Smooth muscle cell (in vitro differentiated cells): ENCODE results near the gene CHRM3. TPM values are rescaled to one million over a fixed set of nuclear protein-coding genes. Genes with fewer than 3 reads are reported as not detected.

Source experiments
- DNase-seq: peaks from one replicate; lab custom pipeline; 2025; ENCODE audit not compliant: unreplicated experiment; lab: John Stamatoyannopoulos, UW
- H2AFZ ChIP-seq: fragments of 200-600 bp; sonication (generic); 2 replicates; pipeline ENCODE4 v1.6.0; 2016; ENCODE audit warnings: antibody characterized with exemption, low read depth, mild to moderate bottlenecking
- H3F3A ChIP-seq: fragments of 200-600 bp; sonication (generic); 2 replicates; pipeline ENCODE4 v1.6.0; 2017; ENCODE audit warnings: antibody characterized with exemption, low read depth
- H3K27ac ChIP-seq: fragments of 200-600 bp; sonication (generic); 2 replicates; pipeline ENCODE4 v1.5.1; 2016; ENCODE audit warnings: low read depth, mild to moderate bottlenecking
- H3K27me3 ChIP-seq: fragments of 200-600 bp; sonication (generic); 2 replicates; pipeline ENCODE4 v1.6.1; 2016; ENCODE audit warnings: low read depth, mild to moderate bottlenecking
- H3K36me3 ChIP-seq: fragments of 200-600 bp; sonication (generic); 2 replicates; pipeline ENCODE4 v1.5.1; 2016; ENCODE audit warnings: low read depth
- H3K4me1 ChIP-seq: fragments of 200-600 bp; sonication (generic); 2 replicates; pipeline ENCODE4 v1.5.1; 2016; ENCODE audit warnings: low read depth
- H3K4me2 ChIP-seq: fragments of 200-600 bp; sonication (generic); 2 replicates; pipeline ENCODE4 v1.6.0; 2016; ENCODE audit warnings: mild to moderate bottlenecking
- H3K4me3 ChIP-seq: fragments of 200-600 bp; sonication (generic); 2 replicates; pipeline ENCODE4 v1.5.1; 2016; ENCODE audit warnings: mild to moderate bottlenecking
- H3K79me2 ChIP-seq: fragments of 200-600 bp; sonication (generic); 2 replicates; pipeline ENCODE4 v1.6.0; 2016; ENCODE audit warnings: low read depth, mild to moderate bottlenecking
- H3K9ac ChIP-seq: fragments of 200-600 bp; sonication (generic); 2 replicates; pipeline ENCODE4 v1.6.0; 2016; ENCODE audit warnings: low read depth
- H3K9me3 ChIP-seq: fragments of 200-600 bp; sonication (generic); replicated peaks from 2 replicates; pipeline ENCODE4 v1.5.1; 2016; ENCODE audit warnings: low read depth
- H4K20me1 ChIP-seq: fragments of 200-600 bp; sonication (generic); 2 replicates; pipeline ENCODE4 v1.6.0; 2016; ENCODE audit warnings: low read depth
- WGBS: methylation state at CpG from one replicate; pipeline ENCODE4 v1.1.7; 2016; ENCODE audit warnings: low lambda C conversion rate; 5-methylcytosine and 5-hydroxymethylcytosine counted together
- polyA plus RNA-seq: library from polyadenylated mRNA; unstranded; fragments of >200 nt; fragmentation: Nextera tagmentation; extraction: Ambion mirVana; gene quantifications from 2 replicates; pipeline ENCODE4 v1.2.1, GENCODE V29; 2016
- total RNA-seq: library from RNA; depleted of rRNA; stranded (reverse); fragments of >200 nt; gene quantifications from 2 replicates; pipeline ENCODE4 v1.2.3, GENCODE V29; 2014
- TF ChIP-seq, protein P1 (sequence below): fragments of 200-600 bp; sonication (generic); IDR thresholded peaks from 2 replicates; pipeline ENCODE4 v1.5.1; 2017; ENCODE audit warnings: borderline replicate concordance, mild to moderate bottlenecking, antibody characterized with exemption; ENCODE audit not compliant: insufficient read depth, poor library complexity, severe bottlenecking

The CHRM3 gene
- total and polyA plus RNA-seq, 2 experiments from 2014 or later: 2.4 to 20.3 TPM

DNA sequence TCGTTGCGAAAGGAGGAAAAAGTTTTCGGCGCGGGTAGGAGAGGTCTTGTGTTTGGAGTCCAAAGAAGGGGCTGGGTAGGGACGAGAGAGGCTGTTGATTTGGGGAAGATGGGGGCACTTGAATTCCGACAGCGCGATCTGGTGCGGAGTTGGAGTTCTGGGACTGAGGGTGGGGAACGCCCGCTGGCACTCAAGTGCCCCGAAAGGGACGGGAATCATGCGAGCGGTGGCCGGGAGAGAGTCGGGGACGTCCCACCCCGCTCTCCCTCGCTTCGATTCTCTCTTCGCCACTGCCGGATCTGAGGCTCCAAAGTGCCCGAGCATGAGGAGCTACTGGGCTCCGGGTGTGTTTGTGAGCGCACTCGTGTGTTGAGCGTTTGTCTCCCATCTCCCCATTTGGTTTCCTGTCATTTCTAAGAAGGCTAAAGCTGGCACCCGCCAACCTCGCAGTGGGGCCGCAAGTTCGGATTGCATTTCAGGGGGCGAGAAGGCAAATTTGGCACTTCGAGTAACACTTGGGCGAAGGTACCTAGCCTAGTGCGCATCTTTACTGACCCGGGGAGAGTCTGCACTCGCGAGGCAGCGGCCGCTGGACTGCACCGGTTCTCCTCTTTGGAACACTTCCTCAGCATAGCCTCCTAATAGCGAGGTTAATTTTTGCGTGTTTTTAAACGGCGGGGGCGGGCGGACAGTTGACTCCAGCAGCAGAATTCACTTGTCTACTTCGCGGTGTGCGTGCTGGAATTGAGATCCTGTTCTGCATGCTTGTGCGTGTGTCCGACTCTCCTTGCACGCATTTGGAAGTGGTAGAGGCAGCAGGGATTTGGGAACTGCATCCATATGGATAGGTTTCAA, 1.2 kb downstream of the CHRM3 start:
- Histone ChIP-seq H3K4me3 (peak overlapping the region; percentile 63), H3K27me3 (peaks cover 74% of the 10 kb centered on the region), H3K27ac (no peak overlapping the region), H3K4me2 (peak overlapping the region; percentile 97), H3K36me3 (no peaks in the 10 kb centered on the region), H4K20me1 (no peaks in the 10 kb centered on the region), H3K9me3 (no peaks in the 10 kb centered on the region), H3K79me2 (no peaks in the 10 kb centered on the region), H3F3A (no peaks in the 10 kb centered on the region), H3K9ac (no peak overlapping the region), H3K4me1 (no peaks in the 10 kb centered on the region), H2AFZ (peak overlapping the region; percentile 64)
- DNase-seq: no peak
- TF ChIP-seq, protein P1, sequence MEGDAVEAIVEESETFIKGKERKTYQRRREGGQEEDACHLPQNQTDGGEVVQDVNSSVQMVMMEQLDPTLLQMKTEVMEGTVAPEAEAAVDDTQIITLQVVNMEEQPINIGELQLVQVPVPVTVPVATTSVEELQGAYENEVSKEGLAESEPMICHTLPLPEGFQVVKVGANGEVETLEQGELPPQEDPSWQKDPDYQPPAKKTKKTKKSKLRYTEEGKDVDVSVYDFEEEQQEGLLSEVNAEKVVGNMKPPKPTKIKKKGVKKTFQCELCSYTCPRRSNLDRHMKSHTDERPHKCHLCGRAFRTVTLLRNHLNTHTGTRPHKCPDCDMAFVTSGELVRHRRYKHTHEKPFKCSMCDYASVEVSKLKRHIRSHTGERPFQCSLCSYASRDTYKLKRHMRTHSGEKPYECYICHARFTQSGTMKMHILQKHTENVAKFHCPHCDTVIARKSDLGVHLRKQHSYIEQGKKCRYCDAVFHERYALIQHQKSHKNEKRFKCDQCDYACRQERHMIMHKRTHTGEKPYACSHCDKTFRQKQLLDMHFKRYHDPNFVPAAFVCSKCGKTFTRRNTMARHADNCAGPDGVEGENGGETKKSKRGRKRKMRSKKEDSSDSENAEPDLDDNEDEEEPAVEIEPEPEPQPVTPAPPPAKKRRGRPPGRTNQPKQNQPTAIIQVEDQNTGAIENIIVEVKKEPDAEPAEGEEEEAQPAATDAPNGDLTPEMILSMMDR: no peak
- WGBS: 3% methylated on average over 54 of the region's 55 CpGs

DNA sequence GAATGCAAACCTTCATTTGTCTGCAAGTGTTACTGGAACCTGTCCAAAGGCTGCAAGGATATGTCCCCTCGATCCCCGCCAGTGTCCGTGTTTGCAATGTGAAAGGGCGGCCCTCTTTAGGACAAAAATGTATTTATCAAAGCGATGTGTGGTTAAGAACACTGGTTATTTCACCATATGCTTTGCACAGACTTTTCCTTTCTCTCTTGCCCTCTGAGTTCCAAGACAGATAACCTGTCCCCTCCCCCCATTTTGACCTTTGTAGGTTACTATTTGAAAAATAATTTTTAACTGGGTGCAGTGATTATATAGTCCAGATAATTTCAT, 1.8 kb downstream of the CHRM3 start:
- no peaks in the 10 kb centered on the region for H3K36me3 ChIP-seq
- H4K20me1 ChIP-seq: no peaks in the 10 kb centered on the region
- 61% methylated on average over 5 of the region's 5 CpGs for WGBS
- no peak overlapping the region for H2AFZ ChIP-seq
- no peak overlapping the region for H3K9ac ChIP-seq
- H3K9me3 ChIP-seq: no peaks in the 10 kb centered on the region
- peak overlapping the region; percentile 63 for H3K4me3 ChIP-seq
- H3K79me2 ChIP-seq: no peaks in the 10 kb centered on the region
- no peaks in the 10 kb centered on the region for H3K4me1 ChIP-seq
- H3F3A ChIP-seq: no peaks in the 10 kb centered on the region
- H3K27ac ChIP-seq: no peak overlapping the region
- TF ChIP-seq, protein P1: no peak
- no peak for DNase-seq
- peak overlapping the region; percentile 97 for H3K4me2 ChIP-seq
- peaks cover 73% of the 10 kb centered on the region for H3K27me3 ChIP-seq

DNA sequence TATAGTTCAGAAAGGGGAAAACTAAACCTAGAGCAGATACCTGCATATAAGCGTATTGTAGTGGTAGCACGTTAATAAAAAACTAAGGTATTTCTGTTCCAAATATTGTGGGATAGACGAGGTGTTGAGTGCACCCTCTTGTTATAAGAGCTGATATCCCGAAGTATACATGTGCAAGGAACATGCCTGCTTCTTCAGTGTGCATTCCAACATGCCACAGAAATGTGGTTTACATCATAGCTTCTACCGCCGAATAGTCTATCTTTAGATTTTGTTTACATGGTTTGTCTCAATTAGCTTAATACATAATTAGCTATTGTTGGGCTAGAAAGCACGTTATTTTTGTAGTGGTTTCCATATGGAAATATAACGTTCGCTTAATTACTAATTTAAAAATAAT, 2.2 kb downstream of the CHRM3 start:
- no peak for DNase-seq
- Histone ChIP-seq H3K36me3 (no peaks in the 10 kb centered on the region), H3K4me3 (peak overlapping the region; percentile 63), H3K27ac (no peak overlapping the region), H3K4me2 (peak overlapping the region; percentile 97), H4K20me1 (no peaks in the 10 kb centered on the region), H3K9ac (no peak overlapping the region), H3K79me2 (no peaks in the 10 kb centered on the region), H3K9me3 (no peaks in the 10 kb centered on the region), H3K4me1 (no peaks in the 10 kb centered on the region), H3K27me3 (peaks cover 71% of the 10 kb centered on the region), H2AFZ (no peak overlapping the region), H3F3A (no peaks in the 10 kb centered on the region)
- WGBS: 65% methylated on average over 9 of the region's 9 CpGs
- TF ChIP-seq, protein P1: no peak

DNA sequence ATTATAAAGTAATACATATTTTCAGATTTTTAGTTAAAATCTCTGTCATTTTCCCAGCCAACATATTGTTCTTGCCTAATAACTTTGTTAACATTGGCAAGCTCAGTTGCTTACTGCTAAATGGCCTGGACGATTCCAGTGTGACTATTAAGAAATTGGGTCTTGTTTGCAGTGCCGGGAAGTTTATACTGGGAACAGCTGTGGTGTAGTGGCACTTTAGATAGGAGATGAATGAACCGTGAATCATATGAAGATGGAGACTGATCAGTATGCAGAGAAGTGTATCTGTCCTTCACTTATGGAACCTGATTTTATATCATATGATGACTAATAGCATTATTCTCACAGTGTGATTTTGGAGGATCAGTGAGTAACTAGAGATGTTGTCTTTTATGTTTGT, 3.3 kb downstream of the CHRM3 start:
- Histone ChIP-seq H3K4me1 (no peaks in the 10 kb centered on the region), H4K20me1 (no peaks in the 10 kb centered on the region), H2AFZ (no peak overlapping the region), H3K27me3 (peaks cover 60% of the 10 kb centered on the region), H3K4me2 (peak overlapping the region; percentile 97), H3K9me3 (no peaks in the 10 kb centered on the region), H3K79me2 (no peaks in the 10 kb centered on the region), H3K36me3 (no peaks in the 10 kb centered on the region), H3K9ac (no peak overlapping the region), H3F3A (no peaks in the 10 kb centered on the region), H3K4me3 (no peak overlapping the region), H3K27ac (no peak overlapping the region)
- WGBS: 54% methylated on average over 3 of the region's 3 CpGs
- TF ChIP-seq, protein P1: no peak
- no peak for DNase-seq
